ENCODE measurements around the gene NECAB2.

NECAB2 gene

GRCh38 chr16:84045001-84045817 lies 77.2 kb downstream of the NECAB2 start:
- DNase-seq (ENCODE audit: low read depth, low spot score), result no peak

GRCh38 chr16:84045818-84046470 lies 77.9 kb downstream of the NECAB2 start:
- DNase-seq (ENCODE audit: low read depth, low spot score), result no peak

- no peak for DNase-seq (ENCODE audit: low read depth, low spot score)
Observed at GRCh38 chr16:84047206-84047605, 79.2 kb downstream of the NECAB2 start.

GRCh38 chr16:84047626-84048025 lies 79.6 kb downstream of the NECAB2 start:
- DNase-seq (ENCODE audit: low read depth, low spot score), result no peak

DNA sequence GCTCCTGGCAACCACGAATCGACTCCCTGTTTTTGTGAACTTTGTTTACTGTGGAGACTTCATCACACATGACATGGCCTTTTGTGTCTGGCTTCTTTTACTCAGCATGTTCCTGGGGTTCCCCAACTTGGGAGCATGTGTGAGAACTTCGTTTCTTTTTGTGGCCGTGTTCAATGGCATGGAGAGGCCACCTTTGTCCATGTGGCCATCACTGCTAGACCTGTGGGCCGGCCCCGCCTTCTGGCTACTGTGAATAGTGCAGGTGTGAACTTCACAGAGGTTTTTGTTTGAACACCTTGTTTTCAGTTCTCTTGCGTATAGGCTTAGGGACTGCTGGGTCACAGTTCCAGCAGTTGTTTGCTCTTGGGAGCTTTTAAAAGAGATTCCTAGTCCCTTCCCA lies 80.2 kb downstream of the NECAB2 start:
- DNase-seq (ENCODE audit: low read depth, low spot score), result no peak

GRCh38 chr16:84048871-84049270 lies 80.8 kb downstream of the NECAB2 start:
- DNase-seq (ENCODE audit: low read depth, low spot score), result no peak

DNA sequence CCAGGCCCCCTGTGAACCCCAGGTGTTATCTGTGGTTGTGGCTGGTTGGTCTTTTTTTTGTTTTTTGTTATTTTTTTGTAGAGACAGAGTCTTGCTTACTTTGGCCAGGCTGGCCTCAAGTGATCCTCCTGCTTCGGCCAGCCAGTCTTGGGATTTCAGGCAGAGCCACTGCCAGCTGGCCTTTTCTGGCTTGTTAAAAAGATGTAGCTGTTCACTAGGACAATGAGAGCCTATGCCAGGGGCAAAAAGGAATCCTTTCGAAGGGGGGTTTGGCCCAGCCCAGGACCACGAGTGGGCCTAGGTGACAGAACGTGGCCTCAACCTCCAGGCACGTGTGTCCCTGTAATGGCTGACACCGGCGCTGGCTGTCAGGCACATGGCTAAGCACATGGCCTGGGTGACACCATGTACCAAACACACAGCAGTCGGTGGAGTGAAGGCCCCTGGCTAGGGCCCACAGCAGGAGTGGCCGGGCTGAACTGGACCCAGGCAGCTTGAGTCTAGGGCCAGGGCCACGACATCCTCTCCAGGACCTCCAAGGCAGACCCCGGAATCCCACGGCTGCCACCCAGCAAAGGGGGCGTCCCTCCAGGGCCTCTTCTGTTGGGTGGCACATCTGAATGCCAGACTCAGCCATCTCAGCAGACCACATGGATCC lies 81.5 kb downstream of the NECAB2 start:
- DNase-seq (ENCODE audit: low read depth, low spot score), result no peak

DNA sequence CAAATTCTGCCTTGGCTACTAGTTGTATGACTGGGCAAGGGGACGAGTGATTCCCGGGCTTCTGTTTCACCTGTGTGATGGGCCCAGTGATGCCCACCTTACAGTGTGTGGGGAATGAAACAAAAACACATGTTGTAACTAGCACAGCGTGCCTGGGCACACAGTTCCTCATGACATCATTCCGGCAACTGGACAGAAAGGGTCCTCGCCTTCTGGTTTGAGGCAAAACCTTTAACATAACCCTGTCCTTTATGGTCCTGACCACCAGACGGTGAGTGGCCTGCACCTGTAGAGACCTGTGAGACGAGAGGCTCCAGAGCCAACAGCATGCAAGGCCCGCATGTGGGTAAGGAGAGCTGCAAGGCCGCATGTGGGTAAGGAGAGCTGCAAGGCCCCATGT lies 82.3 kb downstream of the NECAB2 start:
- DNase-seq (ENCODE audit: low read depth, low spot score), result no peak

DNA sequence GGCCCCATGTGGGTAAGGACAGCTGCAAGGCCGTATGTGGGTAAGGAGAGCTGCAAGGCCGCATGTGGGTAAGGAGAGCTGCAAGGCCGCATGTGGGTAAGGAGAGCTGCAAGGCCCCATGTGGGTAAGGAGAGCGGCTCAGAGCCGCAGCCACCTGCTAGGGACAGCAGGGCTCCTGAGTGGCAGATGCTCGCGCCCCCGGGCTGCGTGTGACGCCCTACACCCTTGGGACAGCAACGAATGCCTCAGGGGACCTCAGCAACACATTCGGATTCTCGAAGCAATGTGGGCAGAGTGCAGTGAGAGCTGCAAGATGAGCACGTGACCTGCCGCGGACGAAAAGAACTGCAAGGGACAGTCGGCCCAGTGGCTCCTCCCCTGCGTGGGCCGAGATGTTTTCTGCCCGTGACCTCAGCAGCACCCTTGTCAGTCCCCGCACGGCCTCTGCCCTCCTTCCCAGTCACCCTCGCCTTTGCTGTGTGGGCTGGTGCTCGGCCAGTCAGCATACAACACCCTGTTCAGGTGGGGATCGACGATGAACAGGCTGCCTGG lies 84.1 kb downstream of the NECAB2 start:
- no peak for DNase-seq (ENCODE audit: low read depth, low spot score)
